ENCODE results near the gene WFS1.

WFS1 gene

DNA sequence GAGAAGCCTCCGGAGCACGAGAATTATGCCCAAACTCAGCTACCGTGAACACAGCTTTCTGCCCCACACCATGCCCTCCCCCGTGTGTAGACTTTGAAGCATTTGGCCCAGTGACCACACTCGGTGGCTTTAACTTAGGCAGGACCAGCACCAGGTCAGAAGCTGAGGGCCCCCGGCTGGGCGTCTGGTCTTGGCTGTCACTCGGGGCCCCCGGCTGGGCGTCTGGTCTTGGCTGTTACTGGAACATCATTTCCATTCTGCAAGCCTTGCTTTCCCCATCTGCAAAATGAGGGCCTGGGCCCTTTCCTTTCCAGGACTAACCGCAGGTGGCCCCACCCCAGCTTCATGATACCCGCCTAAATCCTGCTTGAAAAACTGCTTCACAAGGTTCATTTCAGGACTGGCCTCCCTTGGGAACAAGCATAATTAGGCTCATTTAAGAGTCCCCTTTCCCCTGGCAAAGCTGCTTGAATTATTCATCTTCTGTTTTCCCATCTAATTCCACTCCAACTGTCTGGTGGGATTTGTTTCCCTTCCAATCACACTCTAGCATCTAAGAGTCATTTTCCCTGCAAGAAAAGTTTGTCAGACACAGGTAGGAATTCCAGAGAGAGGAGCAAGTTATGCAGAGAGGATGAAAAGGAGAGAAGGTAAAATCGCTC, 82.5 kb downstream of the WFS1 start:
- Histone ChIP-seq H3K27me3 (no peaks in the 10 kb centered on the region), H3K27ac (no peak overlapping the region), H3K4me1 (ENCODE audit: control insufficient read depth in 1 of 2, insufficient read depth in 1 of 2, low read depth in 1 of 2, low read length in 1 of 2) (no peaks in the 10 kb centered on the region), H3K9me3 (no peaks in the 10 kb centered on the region), H3K4me3 (ENCODE audit: low read depth in 1 of 2, low read length in 1 of 2) (no peak overlapping the region), H3K36me3 (no peaks in the 10 kb centered on the region)
- TF ChIP-seq, protein P1, sequence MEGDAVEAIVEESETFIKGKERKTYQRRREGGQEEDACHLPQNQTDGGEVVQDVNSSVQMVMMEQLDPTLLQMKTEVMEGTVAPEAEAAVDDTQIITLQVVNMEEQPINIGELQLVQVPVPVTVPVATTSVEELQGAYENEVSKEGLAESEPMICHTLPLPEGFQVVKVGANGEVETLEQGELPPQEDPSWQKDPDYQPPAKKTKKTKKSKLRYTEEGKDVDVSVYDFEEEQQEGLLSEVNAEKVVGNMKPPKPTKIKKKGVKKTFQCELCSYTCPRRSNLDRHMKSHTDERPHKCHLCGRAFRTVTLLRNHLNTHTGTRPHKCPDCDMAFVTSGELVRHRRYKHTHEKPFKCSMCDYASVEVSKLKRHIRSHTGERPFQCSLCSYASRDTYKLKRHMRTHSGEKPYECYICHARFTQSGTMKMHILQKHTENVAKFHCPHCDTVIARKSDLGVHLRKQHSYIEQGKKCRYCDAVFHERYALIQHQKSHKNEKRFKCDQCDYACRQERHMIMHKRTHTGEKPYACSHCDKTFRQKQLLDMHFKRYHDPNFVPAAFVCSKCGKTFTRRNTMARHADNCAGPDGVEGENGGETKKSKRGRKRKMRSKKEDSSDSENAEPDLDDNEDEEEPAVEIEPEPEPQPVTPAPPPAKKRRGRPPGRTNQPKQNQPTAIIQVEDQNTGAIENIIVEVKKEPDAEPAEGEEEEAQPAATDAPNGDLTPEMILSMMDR (IDR thresholded peaks at IDR 0.05), result no peak
